GM12878 (cell line): Measurements from ENCODE around the gene TSPAN5. TPM values are rescaled to one million over a fixed set of nuclear protein-coding genes. Genes with fewer than 3 reads are reported as not detected.

Experiments
- ATAC-seq: fragments of 200-7000 bp; cut with Tn5 transposase; 3 replicates; pipeline ENCODE4 v1.9.1; 2020; ENCODE audit warnings: mild to moderate bottlenecking, moderate library complexity
- BruUV-seq: library from RNA; stranded (reverse); fragments of 400-500 nt; replicated peaks from 2 replicates; lab custom pipeline; 2021; lab: Mats Ljungman, UMichigan
- CTCF ChIA-PET: fragments of 300-600 bp; sonication (Branson Sonifier 250); formaldehyde crosslinking; extraction: SDS; loops from one replicate; lab custom pipeline; 2021; ENCODE audit warnings: inconsistent platforms; lab: Yijun Ruan, JAX
- POLR2A ChIA-PET: fragments of 350-600 bp; formaldehyde crosslinking; extraction: SDS; loops from one replicate; lab custom pipeline; 2021; ENCODE audit warnings: inconsistent platforms; lab: Charles Lee
- RAD21 ChIA-PET: fragments of 300-600 bp; sonication (Branson Sonifier 250); formaldehyde crosslinking; loops from one replicate; lab custom pipeline; 2023; ENCODE audit warnings: antibody characterized with exemption; ENCODE audit not compliant: unreplicated experiment; lab: Charles Lee
- SMC1A ChIA-PET: fragments of 300-600 bp; sonication (Branson Sonifier 250); formaldehyde crosslinking; loops from one replicate; lab custom pipeline; 2023; ENCODE audit not compliant: unreplicated experiment, uncharacterized antibody; lab: Charles Lee
- DNase-seq: peaks from one replicate; pipeline ENCODE4 v3.0.0-alpha.2; 2011; ENCODE audit warnings: low read depth, low spot score
- FAIRE-seq: peaks from 3 replicates; lab custom pipeline; 2011; peaks lifted over from hg19 to GRCh38; lab: Jason Lieb, UNC
- H2AFZ ChIP-seq: 2 replicates; pipeline ENCODE4 v1.6.0; 2011; ENCODE audit warnings: low read depth, low read length, control low read depth; ENCODE audit not compliant: control insufficient read depth
- H3K27ac ChIP-seq: 2 replicates; pipeline ENCODE4 v1.5.1; 2011; ENCODE audit warnings: control low read depth; ENCODE audit not compliant: control insufficient read depth, insufficient read depth
- H3K27me3 ChIP-seq, 2 experiments: replicated peaks in 1 of 2; 2 replicates each; pipeline versions ENCODE4 v1.6.0 to v1.6.1; 2011; ENCODE audit warnings: low read length in 1 of 2; ENCODE audit not compliant: control insufficient read depth in 2 of 2, insufficient read depth in 2 of 2
- H3K36me3 ChIP-seq, 2 experiments: 2 replicates each; pipeline ENCODE4 v1.5.1; 2011; ENCODE audit warnings: low read length in 1 of 2; ENCODE audit not compliant: control insufficient read depth in 2 of 2, insufficient read depth in 2 of 2
- H3K4me1 ChIP-seq: 2 replicates; pipeline ENCODE4 v1.6.1; 2011; ENCODE audit warnings: mild to moderate bottlenecking, low read length, moderate library complexity, mixed read lengths; ENCODE audit not compliant: control insufficient read depth, insufficient read depth
- H3K4me2 ChIP-seq: 2 replicates; pipeline ENCODE4 v1.6.0; 2011; ENCODE audit warnings: control low read depth; ENCODE audit not compliant: control insufficient read depth, insufficient read depth
- H3K4me3 ChIP-seq: fragments of 200-600 bp; sonication (generic); 2 replicates; pipeline ENCODE4 v1.5.1; 2016
- H3K79me2 ChIP-seq: 2 replicates; pipeline ENCODE4 v1.6.0; 2011; ENCODE audit warnings: low read length; ENCODE audit not compliant: control insufficient read depth, insufficient read depth
- H3K9ac ChIP-seq: 2 replicates; pipeline ENCODE4 v1.8.0; 2011; ENCODE audit warnings: low read length, control low read depth, mixed read lengths; ENCODE audit not compliant: control insufficient read depth, insufficient read depth
- H3K9me3 ChIP-seq: replicated peaks from 3 replicates; pipeline ENCODE4 v1.5.1; 2011; ENCODE audit warnings: mild to moderate bottlenecking, low read length; ENCODE audit not compliant: control insufficient read depth, insufficient read depth
- H4K20me1 ChIP-seq: 2 replicates; pipeline ENCODE4 v1.6.0; 2011; ENCODE audit not compliant: control insufficient read depth, insufficient read depth
- BCLAF1 ChIP-seq: fragments of 450-650 bp; IDR thresholded peaks from 2 replicates; pipeline ENCODE4 v1.6.1; 2017; ENCODE audit warnings: antibody characterized with exemption, mild to moderate bottlenecking, moderate library complexity
- CHD4 ChIP-seq: fragments of 200-600 bp; sonication (generic); IDR thresholded peaks from 2 replicates; pipeline ENCODE4 v1.6.1; 2016; ENCODE audit warnings: mild to moderate bottlenecking
- E4F1 ChIP-seq: fragments of 450-650 bp; IDR thresholded peaks from 2 replicates; pipeline ENCODE4 v1.6.1; 2018; ENCODE audit warnings: borderline replicate concordance, mild to moderate bottlenecking; ENCODE audit not compliant: partially characterized antibody
- EED ChIP-seq: sonication (generic); IDR thresholded peaks from 2 replicates; pipeline ENCODE4 v1.6.1; 2016; ENCODE audit warnings: antibody characterized with exemption, low read depth
- PAX5 ChIP-seq: IDR thresholded peaks from 2 replicates; pipeline ENCODE4 v1.6.1; 2011; ENCODE audit warnings: low read depth, low read length, borderline replicate concordance
- RUNX3 ChIP-seq: IDR thresholded peaks from 2 replicates; pipeline ENCODE4 v1.6.1; 2012; ENCODE audit warnings: low read length, inconsistent platforms
- SMAD5 ChIP-seq: IDR thresholded peaks from 2 replicates; pipeline ENCODE4 v1.6.1; 2016; ENCODE audit warnings: antibody characterized with exemption, low read depth
- SREBF2 ChIP-seq: IDR thresholded peaks from 2 replicates; pipeline ENCODE4 v1.6.1; 2012; ENCODE audit warnings: mild to moderate bottlenecking, low read length
- WGBS: methylation state at CpG from one replicate; pipeline ENCODE4 v1.1.6; 2016; ENCODE audit warnings: low lambda C conversion rate; ENCODE audit not compliant: insufficient replicate concordance, insufficient coverage; ENCODE audit errors: missing lambda C conversion rate; 5-methylcytosine and 5-hydroxymethylcytosine counted together
- in situ Hi-C: fragments of 300-500 bp; cut with MboI; formaldehyde crosslinking; loops from 9 replicates; pipeline ENCODE4 v1.14.3; 2018; ENCODE audit warnings: mixed read lengths
- intact Hi-C: fragments of 100-400 bp; cut with micrococcal nuclease; formaldehyde crosslinking; loops from one replicate; pipeline ENCODE4 v1.14.2; 2022; ENCODE audit not compliant: unreplicated experiment
- polyA plus RNA-seq, 11 experiments: library from polyadenylated mRNA; depleted of rRNA in 4 of 11; unstranded in 6 of 11; stranded (reverse) in 5 of 11; fragments of >200 nt; fragmentation: Nextera tagmentation in 4 of 11; fragmentation: Illumina TruSeq in 1 of 11; extraction: Ambion mirVana in 4 of 11; extraction: Trizol in 1 of 11; gene quantifications; 1 replicate in 1 of 11; 2 replicates in 10 of 11; pipeline versions ENCODE4 v1.2.1 to v1.2.3, GENCODE V29; 2011 to 2016; ENCODE audit warnings: inconsistent platforms in 2 of 11, missing spikeins in 2 of 11, low read depth in 1 of 11
- total RNA-seq, 4 experiments: library from RNA; depleted of rRNA in 3 of 4; stranded (reverse); fragments of >200 nt in 3 of 4; fragmentation: Illumina TruSeq in 1 of 4; extraction: Trizol in 1 of 4; gene quantifications; 2 replicates each; pipeline versions ENCODE4 v1.2.1 to v1.2.3, GENCODE V29; 2013 to 2021

TSPAN5 gene
- total and polyA plus RNA-seq, 10 of the 15 experiments (the other 5 are each of a cell fraction or from before 2014, with no cell fraction given) = 0.09 to 8.2 (median 0.27) TPM

GRCh38 chr4:98515470-98515809, 143.0 kb downstream of the TSPAN5 start:
- FAIRE-seq = no peak
- DNase-seq = no peak
- intact Hi-C loops (no loop called here), in situ Hi-C loops (no loop called here)
- Histone ChIP-seq H3K79me2 (no peaks in the 10 kb centered on the region), H3K27ac (no peak overlapping the region), H3K27me3 (no peaks in the 10 kb centered on the region), H3K9ac (no peak overlapping the region), H3K4me2 (no peak overlapping the region), H3K36me3 (no peaks in the 10 kb centered on the region), H3K4me1 (peaks cover 6% of the 10 kb centered on the region), H3K4me3 (no peak overlapping the region), H4K20me1 (no peaks in the 10 kb centered on the region), H2AFZ (no peak overlapping the region), H3K9me3 (no peaks in the 10 kb centered on the region; the same call in 1 of the 3 replicates)
- CTCF ChIA-PET = no interaction called here
- 21% methylated on average over 1 of the region's 1 CpG for WGBS
- TF ChIP-seq CHD4 = no peak
- TF ChIP-seq EED = no peak
- no peak for TF ChIP-seq SMAD5
- no peak for TF ChIP-seq E4F1
- no peak for TF ChIP-seq BCLAF1
- no peak for TF ChIP-seq PAX5
- no peak for TF ChIP-seq RUNX3
- TF ChIP-seq SREBF2 = no peak
- POLR2A ChIA-PET = no interaction called here
- RAD21 ChIA-PET = no interaction called here
- no TSS peak for BruUV-seq
- SMC1A ChIA-PET = interaction anchor here (0.6 to 2.5 kb wide), 4 partner anchors 9 to 87 kb away, joined by 3 to 9 read pairs (median 4); no protein-coding TSS in a partner anchor
- no peak for ATAC-seq
